GM21381 (cell line): ENCODE results near the gene RSBN1L.
"Not testable (repeated sequence)": the region's sequence is repeated elsewhere in the genome, so short reads cannot be mapped to it uniquely, and the experiment has no call there.

Experiments
- ATAC-seq: cut with Tn5 transposase; IDR thresholded peaks from one replicate; pipeline ENCODE4 v1.9.1; 2021; ENCODE audit warnings: mild to moderate bottlenecking, moderate library complexity; ENCODE audit not compliant: unreplicated experiment

The RSBN1L gene

GRCh38 chr7:77687100-77687746 lies 9.0 kb upstream of the RSBN1L start:
- no peak for ATAC-seq

- peak; percentile 54 for ATAC-seq
Observed at GRCh38 chr7:77687747-77688144, 8.5 kb upstream of the RSBN1L start.

GRCh38 chr7:77690289-77690688 lies 6.0 kb upstream of the RSBN1L start:
- no peak for ATAC-seq

GRCh38 chr7:77691892-77692491 lies 4.3 kb upstream of the RSBN1L start:
- no peak for ATAC-seq

GRCh38 chr7:77693830-77694583 lies 2.3 kb upstream of the RSBN1L start:
- ATAC-seq = no peak

- ATAC-seq = peak; percentile 14
Observed at GRCh38 chr7:77696643-77697534, 630 bp downstream of the RSBN1L start.

GRCh38 chr7:77697535-77697831 lies 1.2 kb downstream of the RSBN1L start:
- ATAC-seq = no peak

GRCh38 chr7:77698042-77698625 lies 1.9 kb downstream of the RSBN1L start:
- ATAC-seq = no peak

- ATAC-seq = no peak
Observed at GRCh38 chr7:77699056-77699455, 2.8 kb downstream of the RSBN1L start.

- ATAC-seq = no peak
Observed at GRCh38 chr7:77702513-77702912, 6.3 kb downstream of the RSBN1L start.

GRCh38 chr7:77702968-77703472 lies 6.8 kb downstream of the RSBN1L start:
- ATAC-seq = no peak

GRCh38 chr7:77703669-77704068 lies 7.4 kb downstream of the RSBN1L start:
- not testable (repeated sequence) for ATAC-seq

- ATAC-seq = no peak
Observed at GRCh38 chr7:77707504-77707992, 11.3 kb downstream of the RSBN1L start.

- ATAC-seq = no peak
Observed at GRCh38 chr7:77710067-77710466, 13.8 kb downstream of the RSBN1L start.

- ATAC-seq = no peak
Observed at GRCh38 chr7:77710861-77711260, 14.6 kb downstream of the RSBN1L start.

GRCh38 chr7:77714195-77714594 lies 17.9 kb downstream of the RSBN1L start:
- ATAC-seq = no peak

GRCh38 chr7:77714931-77715330 lies 18.7 kb downstream of the RSBN1L start:
- ATAC-seq = not testable (repeated sequence)

- no peak for ATAC-seq
Observed at GRCh38 chr7:77716804-77717203, 20.5 kb downstream of the RSBN1L start.

GRCh38 chr7:77717566-77717965 lies 21.3 kb downstream of the RSBN1L start:
- ATAC-seq = not testable (repeated sequence)

- no peak for ATAC-seq
Observed at GRCh38 chr7:77727527-77727926, 31.3 kb downstream of the RSBN1L start.
